ENCODE measurements around the gene TCEAL4.
"Not testable (repeated sequence)": the region's sequence is repeated elsewhere in the genome, so short reads cannot be mapped to it uniquely, and the experiment has no call there.

Gene TCEAL4

DNA sequence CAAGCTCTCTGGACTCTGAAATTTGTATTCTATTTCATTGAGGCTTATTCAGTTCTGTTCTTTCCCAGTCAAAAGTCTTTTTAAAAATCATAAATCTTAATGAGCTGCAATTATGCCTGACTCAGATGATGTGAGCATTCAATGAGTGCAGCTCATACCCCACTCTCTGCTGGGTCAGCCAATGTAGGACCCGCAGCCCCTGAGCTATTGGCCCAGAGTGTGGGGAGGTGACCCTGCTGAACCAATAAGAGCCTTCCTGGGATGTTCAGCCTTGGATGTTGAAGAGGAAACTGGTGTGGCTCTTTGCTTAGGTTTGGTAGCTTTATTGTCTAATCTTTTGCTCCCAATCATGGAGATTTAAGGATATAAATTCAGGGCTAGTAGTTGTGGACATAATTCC lies 12.1 kb upstream of the TCEAL4 start:
- in situ Hi-C loops (cut with MboI; ENCODE audit: low pct_unique_long_range_greater_than_20kb, low sequenced_read_pairs), result no loop called here
- no peak for DNase-seq

GRCh38 chrX:103584596-103584995 lies 719 bp upstream of the TCEAL4 start:
- in situ Hi-C loops (cut with MboI; ENCODE audit: low pct_unique_long_range_greater_than_20kb, low sequenced_read_pairs), result no loop called here
- DNase-seq, result no peak

DNA sequence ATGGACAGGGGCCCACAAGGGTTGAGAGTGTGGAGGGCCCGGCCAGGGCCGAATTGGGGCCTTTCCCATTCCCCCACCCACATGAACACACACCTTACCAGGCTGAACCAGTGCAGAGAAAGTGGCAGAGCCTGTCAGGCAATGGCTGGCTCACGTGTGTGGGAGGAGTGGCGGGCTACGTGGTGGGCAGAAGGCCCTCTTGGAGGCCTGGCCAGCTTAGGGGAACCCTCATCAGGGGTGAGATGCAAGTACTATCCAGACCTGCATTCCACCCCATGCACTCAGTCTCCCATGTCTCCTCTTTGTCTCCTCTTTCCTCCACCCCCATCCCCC lies 965 bp downstream of the TCEAL4 start:
- no peak for DNase-seq
- in situ Hi-C loops (cut with MboI; ENCODE audit: low pct_unique_long_range_greater_than_20kb, low sequenced_read_pairs), result no loop called here

GRCh38 chrX:103586659-103587058 lies 1.3 kb downstream of the TCEAL4 start:
- no peak for DNase-seq
- in situ Hi-C loops (cut with MboI; ENCODE audit: low pct_unique_long_range_greater_than_20kb, low sequenced_read_pairs), result no loop called here

- DNase-seq; in situ Hi-C loops (cut with MboI; ENCODE audit: low pct_unique_long_range_greater_than_20kb, low sequenced_read_pairs): not testable (repeated sequence)
These were observed 7.0 kb downstream of the TCEAL4 start for GRCh38 chrX:103592295-103592694.

DNA sequence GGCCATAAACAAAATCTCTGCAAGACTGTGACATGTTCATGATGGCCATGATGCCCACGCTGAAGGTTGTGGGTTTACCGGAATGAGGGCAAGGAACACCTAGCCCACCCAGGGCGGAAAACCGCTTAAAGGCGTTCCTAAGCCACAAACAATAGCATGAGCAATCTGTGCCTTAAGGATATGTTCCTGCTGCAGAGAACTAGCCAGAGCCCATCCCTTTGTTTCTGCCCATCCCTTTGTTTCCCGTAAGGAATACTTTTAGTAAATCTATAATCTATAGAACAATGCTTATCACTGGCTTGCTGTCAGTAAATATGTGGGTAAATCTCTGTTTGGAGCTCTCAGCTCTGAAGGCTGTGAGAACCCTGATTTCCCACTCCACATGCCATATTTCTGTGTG lies 9.9 kb downstream of the TCEAL4 start:
- in situ Hi-C loops (cut with MboI; ENCODE audit: low pct_unique_long_range_greater_than_20kb, low sequenced_read_pairs); DNase-seq: not testable (repeated sequence)

- in situ Hi-C loops (cut with MboI; ENCODE audit: low pct_unique_long_range_greater_than_20kb, low sequenced_read_pairs), result no loop called here
- DNase-seq, result peak; percentile 43
These were observed 22.3 kb downstream of the TCEAL4 start, which contains the start of gene TCEAL3 for GRCh38 chrX:103607364-103608305. TCEAL3 (plus strand) TSS chrX:103607963; CDS start chrX:103609065, 1,102 bp downstream.

- peak; percentile 43 for DNase-seq
- in situ Hi-C loops (cut with MboI; ENCODE audit: low pct_unique_long_range_greater_than_20kb, low sequenced_read_pairs), result no loop called here
These were observed 23.1 kb downstream of the TCEAL4 start for GRCh38 chrX:103608306-103608963.

DNA sequence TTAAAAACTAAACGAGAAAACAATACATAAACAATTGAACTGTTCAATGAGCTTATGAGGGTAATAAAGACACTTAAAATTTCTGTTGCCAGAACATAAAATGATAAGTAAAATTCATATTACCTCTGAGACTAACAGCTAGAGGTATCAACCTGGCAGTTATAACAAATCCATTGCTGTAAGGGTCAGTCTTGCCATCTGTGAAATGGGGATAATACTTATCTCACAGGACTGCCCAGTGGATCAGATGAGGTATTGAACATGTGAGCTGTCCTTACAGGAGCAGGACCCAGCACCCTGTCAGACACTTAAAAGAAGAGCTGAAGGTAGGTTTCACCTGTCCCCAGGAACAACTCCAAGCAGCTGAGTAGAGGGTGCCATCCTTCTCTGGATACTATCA lies 25.0 kb downstream of the TCEAL4 start:
- in situ Hi-C loops (cut with MboI; ENCODE audit: low pct_unique_long_range_greater_than_20kb, low sequenced_read_pairs), result no loop called here
- DNase-seq, result no peak

- in situ Hi-C loops (cut with MboI; ENCODE audit: low pct_unique_long_range_greater_than_20kb, low sequenced_read_pairs), result no loop called here
- DNase-seq, result no peak
These were observed 28.1 kb downstream of the TCEAL4 start for GRCh38 chrX:103613362-103613890.

DNA sequence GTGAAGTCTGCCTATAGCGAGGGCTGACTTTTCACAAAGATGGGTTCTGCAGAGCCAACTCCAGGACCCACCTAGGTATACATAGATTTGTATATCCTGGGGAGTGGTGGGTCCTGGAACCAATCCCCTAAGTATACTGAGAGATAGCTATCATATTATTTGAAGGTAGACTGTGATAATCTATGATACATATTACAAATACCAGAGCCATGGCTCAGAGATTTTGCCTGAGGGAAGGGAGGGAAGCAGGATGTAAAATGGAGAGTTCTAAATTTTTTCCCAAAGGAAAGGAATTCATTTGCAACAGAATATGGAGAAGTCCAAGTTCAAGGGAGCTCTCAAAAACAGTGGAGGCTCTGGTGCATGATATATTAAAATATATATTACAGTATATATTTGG lies 29.7 kb downstream of the TCEAL4 start:
- no peak for DNase-seq
- in situ Hi-C loops (cut with MboI; ENCODE audit: low pct_unique_long_range_greater_than_20kb, low sequenced_read_pairs), result no loop called here

DNA sequence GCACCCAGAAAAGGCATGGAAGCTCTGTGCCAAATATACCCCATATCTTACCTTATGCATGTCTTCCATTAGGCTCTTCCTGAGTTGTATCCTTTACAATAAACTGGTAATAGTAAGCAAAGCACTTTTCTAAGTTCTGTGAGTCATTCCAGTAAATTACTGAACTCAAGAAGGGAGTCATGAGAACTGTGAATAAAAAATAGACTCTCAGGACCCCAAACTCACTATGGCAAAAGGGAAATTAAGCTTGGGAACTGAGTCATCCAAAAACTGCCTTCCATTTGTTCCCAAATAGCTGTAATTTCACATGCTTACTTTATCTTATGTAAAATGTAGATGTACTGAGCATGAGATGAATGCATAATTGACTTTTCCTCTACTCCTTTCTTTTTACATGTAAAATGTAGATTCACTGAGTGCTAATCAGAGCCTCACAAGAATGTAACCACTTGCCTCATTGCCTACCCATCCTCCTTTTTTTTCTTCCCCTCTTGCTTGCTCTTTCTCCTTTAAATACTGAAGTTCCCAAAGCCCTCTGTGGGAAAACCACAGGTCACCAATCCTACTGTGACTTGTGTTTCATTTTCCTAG lies 30.6 kb downstream of the TCEAL4 start:
- in situ Hi-C loops (cut with MboI; ENCODE audit: low pct_unique_long_range_greater_than_20kb, low sequenced_read_pairs), result no loop called here
- DNase-seq, result no peak

GRCh38 chrX:103616676-103617186 lies 31.4 kb downstream of the TCEAL4 start:
- no peak for DNase-seq

DNA sequence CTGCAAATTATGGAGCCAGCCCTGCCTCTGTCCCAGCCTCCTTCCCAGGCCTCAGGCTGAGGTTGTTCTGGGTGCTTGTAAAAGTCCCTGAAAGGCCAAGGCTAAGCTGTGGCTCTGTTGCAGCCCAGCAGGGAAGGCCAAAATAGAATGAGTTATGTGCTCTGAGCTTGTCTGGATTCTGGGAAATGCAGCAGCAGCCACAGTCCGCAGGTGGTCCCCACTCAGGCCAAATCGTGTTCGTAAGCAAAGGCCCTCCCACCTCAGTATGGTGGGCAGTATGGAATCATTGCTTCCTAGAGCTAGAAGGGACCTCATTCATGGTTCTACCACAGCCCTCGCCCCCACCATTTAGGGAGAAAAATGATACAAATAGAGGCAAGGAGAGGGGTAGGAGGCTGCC lies 38.8 kb downstream of the TCEAL4 start:
- in situ Hi-C loops (cut with MboI; ENCODE audit: low pct_unique_long_range_greater_than_20kb, low sequenced_read_pairs), result no loop called here
- no peak for DNase-seq

More at GRCh38 chrX:103616676-103617186, 31.4 kb downstream of the TCEAL4 start:
- in situ Hi-C loops (cut with MboI; ENCODE audit: low pct_unique_long_range_greater_than_20kb, low sequenced_read_pairs), result no loop called here

- no peak for DNase-seq
- in situ Hi-C loops (cut with MboI; ENCODE audit: low pct_unique_long_range_greater_than_20kb, low sequenced_read_pairs), result no loop called here
These were observed 41.5 kb downstream of the TCEAL4 start for GRCh38 chrX:103626855-103627254.

DNA sequence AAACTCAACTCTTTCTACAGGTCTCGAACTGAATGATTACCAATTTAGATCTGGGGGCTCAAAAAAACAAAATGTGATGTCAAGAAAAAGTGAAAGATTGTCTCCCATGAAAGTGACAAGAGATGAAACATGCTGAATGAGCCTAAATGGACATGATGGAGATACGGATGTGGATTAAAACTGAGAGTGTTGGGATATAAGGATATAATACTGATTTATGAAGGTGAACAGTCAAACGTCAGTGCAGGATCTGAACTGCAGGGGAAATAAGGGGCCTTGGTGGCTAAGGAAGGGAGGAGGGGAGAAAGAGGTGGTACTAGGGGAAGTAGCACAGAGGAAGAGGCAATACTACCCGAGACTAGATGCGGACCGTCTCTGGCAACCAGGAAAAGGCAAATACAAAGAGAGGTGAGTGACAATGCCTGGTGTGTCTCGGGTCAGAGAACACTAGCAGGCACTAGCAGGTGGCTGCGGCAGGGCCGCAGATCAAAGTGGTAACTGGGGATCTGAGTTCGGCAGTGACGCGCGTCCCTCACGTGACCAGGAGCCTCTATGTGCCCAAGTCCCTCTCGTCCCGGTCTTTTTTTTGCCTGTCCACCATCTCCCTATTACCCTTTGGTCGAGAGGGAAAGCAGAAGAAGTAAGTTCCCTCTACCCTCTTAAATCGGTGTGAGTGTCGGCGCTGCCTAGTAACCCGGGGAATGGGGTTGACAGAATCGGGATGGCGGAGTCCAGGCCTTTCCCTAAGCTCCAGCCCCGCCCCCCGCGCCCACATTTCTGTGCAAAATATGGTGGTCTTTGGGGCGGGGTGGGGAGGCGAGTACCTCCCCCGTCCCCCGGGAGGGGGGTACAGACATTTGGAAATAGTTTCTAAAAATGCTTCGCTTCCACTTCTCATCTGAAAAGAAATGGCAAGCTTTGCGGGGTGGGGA lies 43.3 kb downstream of the TCEAL4 start, which contains the start of gene TCEAL1:
TSS of gene TCEAL1 (plus strand) at position 590 of the 932 bp plus-strand sequence. CDS start 942 bp downstream, outside the sequence.
- in situ Hi-C loops (cut with MboI; ENCODE audit: low pct_unique_long_range_greater_than_20kb, low sequenced_read_pairs), result no loop called here
- peak; percentile 66 for DNase-seq

- peak; percentile 68 for DNase-seq
- in situ Hi-C loops (cut with MboI; ENCODE audit: low pct_unique_long_range_greater_than_20kb, low sequenced_read_pairs), result no loop called here
These were observed 44.2 kb downstream of the TCEAL4 start for GRCh38 chrX:103629318-103630170.

- no peak for DNase-seq
- in situ Hi-C loops (cut with MboI; ENCODE audit: low pct_unique_long_range_greater_than_20kb, low sequenced_read_pairs), result no loop called here
These were observed 44.8 kb downstream of the TCEAL4 start for GRCh38 chrX:103630171-103630511.
